ENCODE results near the gene ICA1.

DNA sequence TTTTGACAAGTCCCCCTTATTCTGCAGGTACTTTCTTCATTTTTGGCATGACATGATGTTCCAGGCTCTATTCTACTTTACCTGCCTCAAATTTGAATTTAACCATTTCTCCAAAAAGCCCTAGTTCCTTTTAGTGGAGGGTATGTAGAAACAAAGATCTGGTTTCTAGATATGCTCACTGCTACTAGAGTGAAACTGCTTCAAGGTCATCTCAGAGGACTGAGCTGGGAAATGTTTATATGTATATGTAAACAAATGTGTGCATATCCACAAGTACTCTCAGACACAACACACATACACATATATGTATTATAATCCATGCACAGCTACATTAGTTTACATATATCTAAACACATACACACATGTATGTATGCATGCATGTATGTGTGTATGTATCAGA, 69.1 kb downstream of the ICA1 start:
- TF ChIP-seq, protein P1, sequence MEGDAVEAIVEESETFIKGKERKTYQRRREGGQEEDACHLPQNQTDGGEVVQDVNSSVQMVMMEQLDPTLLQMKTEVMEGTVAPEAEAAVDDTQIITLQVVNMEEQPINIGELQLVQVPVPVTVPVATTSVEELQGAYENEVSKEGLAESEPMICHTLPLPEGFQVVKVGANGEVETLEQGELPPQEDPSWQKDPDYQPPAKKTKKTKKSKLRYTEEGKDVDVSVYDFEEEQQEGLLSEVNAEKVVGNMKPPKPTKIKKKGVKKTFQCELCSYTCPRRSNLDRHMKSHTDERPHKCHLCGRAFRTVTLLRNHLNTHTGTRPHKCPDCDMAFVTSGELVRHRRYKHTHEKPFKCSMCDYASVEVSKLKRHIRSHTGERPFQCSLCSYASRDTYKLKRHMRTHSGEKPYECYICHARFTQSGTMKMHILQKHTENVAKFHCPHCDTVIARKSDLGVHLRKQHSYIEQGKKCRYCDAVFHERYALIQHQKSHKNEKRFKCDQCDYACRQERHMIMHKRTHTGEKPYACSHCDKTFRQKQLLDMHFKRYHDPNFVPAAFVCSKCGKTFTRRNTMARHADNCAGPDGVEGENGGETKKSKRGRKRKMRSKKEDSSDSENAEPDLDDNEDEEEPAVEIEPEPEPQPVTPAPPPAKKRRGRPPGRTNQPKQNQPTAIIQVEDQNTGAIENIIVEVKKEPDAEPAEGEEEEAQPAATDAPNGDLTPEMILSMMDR (IDR thresholded peaks at IDR 0.05; ENCODE audit: low read depth, low read length), result no peak
- TF ChIP-seq, protein P2, sequence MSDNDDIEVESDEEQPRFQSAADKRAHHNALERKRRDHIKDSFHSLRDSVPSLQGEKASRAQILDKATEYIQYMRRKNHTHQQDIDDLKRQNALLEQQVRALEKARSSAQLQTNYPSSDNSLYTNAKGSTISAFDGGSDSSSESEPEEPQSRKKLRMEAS (IDR thresholded peaks at IDR 0.05; ENCODE audit: low read depth, low read length), result no peak

All from NB4 (cell line).